WI38 (cell line): ENCODE results near the gene ARRDC4.
A peak's percentile ranks its signal among the peaks of the same experiment; 100 is the strongest.

Experiments
- H3K4me3 ChIP-seq: 2 replicates; pipeline ENCODE4 v1.5.1; 2011; ENCODE audit warnings: low read depth, mild to moderate bottlenecking, control low read depth, low read length
- CTCF ChIP-seq: IDR thresholded peaks from 2 replicates; pipeline ENCODE4 v1.5.1; 2012; ENCODE audit warnings: low read depth, mild to moderate bottlenecking, control low read depth, low read length

Gene ARRDC4

GRCh38 chr15:97955035-97955434 is 5.5 kb upstream of the ARRDC4 start:
- TF ChIP-seq CTCF = no peak
- H3K4me3 ChIP-seq = no peak overlapping the region

- no peak for TF ChIP-seq CTCF
- H3K4me3 ChIP-seq = no peak overlapping the region
Measured at GRCh38 chr15:97955529-97955928, 5.0 kb upstream of the ARRDC4 start.

GRCh38 chr15:97959724-97960363 is 659 bp upstream of the ARRDC4 start:
- TF ChIP-seq CTCF = no peak
- peak overlapping the region; percentile 54 for H3K4me3 ChIP-seq

- peak overlapping the region; percentile 67 for H3K4me3 ChIP-seq
- no peak for TF ChIP-seq CTCF
Measured at GRCh38 chr15:97961067-97961954, 808 bp downstream of the ARRDC4 start.

GRCh38 chr15:97962263-97962662 is 1.8 kb downstream of the ARRDC4 start:
- peak overlapping the region; percentile 67 for H3K4me3 ChIP-seq

GRCh38 chr15:97963779-97964178 is 3.3 kb downstream of the ARRDC4 start:
- TF ChIP-seq CTCF = no peak
- no peak overlapping the region for H3K4me3 ChIP-seq

More at GRCh38 chr15:97962263-97962662, 1.8 kb downstream of the ARRDC4 start:
- no peak for TF ChIP-seq CTCF

- no peak overlapping the region for H3K4me3 ChIP-seq
- no peak for TF ChIP-seq CTCF
Measured at GRCh38 chr15:97966246-97966645, 5.7 kb downstream of the ARRDC4 start.
